Keratinocyte (primary cell): Measurements from ENCODE around the gene ACSL4.

Experiments used
- EZH2 ChIP-seq: IDR thresholded peaks from one replicate; pipeline ENCODE4 v1.6.1; 2012; ENCODE audit warnings: inconsistent platforms, mild to moderate bottlenecking, low read length, moderate library complexity
- TF ChIP-seq, protein P1 (sequence below), 3 experiments: IDR thresholded peaks in 1 of 3; conservative IDR thresholded peaks in 1 of 3; optimal IDR thresholded peaks in 1 of 3; 2 replicates in 2 of 3; 3 replicates in 1 of 3; pipeline versions ENCODE3 to v1.5.1; 2011; ENCODE audit warnings: low read length in 3 of 3, mild to moderate bottlenecking in 3 of 3, moderate library complexity in 2 of 3, control low read depth in 1 of 3, inconsistent platforms in 1 of 3; ENCODE audit not compliant: insufficient read depth in 2 of 3; ENCODE audit errors: extremely low read depth in 1 of 3

DNA sequence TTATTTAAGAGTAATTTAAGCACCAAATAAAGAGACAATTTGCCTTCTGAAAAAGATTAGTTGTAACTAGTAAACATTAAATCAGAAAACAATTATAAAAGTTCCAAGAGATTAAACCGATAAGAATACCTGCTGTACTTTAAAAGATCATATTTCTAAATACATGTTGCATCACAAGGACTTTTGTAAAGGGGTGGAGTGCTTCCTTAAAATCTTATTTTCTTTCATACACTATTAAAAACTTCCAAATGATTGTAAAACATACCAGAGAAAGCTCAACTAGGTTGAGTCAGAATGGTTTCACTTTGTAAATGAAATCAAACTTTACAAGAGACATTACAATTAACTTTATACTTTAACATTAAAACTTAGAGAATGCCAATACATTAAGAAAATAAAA lies 41.8 kb downstream of the ACSL4 start:
- TF ChIP-seq, protein P1, sequence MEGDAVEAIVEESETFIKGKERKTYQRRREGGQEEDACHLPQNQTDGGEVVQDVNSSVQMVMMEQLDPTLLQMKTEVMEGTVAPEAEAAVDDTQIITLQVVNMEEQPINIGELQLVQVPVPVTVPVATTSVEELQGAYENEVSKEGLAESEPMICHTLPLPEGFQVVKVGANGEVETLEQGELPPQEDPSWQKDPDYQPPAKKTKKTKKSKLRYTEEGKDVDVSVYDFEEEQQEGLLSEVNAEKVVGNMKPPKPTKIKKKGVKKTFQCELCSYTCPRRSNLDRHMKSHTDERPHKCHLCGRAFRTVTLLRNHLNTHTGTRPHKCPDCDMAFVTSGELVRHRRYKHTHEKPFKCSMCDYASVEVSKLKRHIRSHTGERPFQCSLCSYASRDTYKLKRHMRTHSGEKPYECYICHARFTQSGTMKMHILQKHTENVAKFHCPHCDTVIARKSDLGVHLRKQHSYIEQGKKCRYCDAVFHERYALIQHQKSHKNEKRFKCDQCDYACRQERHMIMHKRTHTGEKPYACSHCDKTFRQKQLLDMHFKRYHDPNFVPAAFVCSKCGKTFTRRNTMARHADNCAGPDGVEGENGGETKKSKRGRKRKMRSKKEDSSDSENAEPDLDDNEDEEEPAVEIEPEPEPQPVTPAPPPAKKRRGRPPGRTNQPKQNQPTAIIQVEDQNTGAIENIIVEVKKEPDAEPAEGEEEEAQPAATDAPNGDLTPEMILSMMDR (optimal IDR thresholded peaks at IDR 0.05 in 1 of 3, IDR thresholded peaks at IDR 0.05 in 1 of 3, conservative IDR thresholded peaks at IDR 0.05 in 1 of 3; ENCODE audit: extremely low read depth in 1 of 3, insufficient read depth in 2 of 3, low read length in 3 of 3), result no peak
- TF ChIP-seq EZH2, result no peak
